SKM-1 treated with dmso at 0.1 percent for 144 hours (cell line): Measurements from ENCODE around the gene MIEF1.

ENCODE experiments used
- DNase-seq: peaks from one replicate; lab custom pipeline; 2025; ENCODE audit not compliant: unreplicated experiment; lab: John Stamatoyannopoulos, UW

The MIEF1 gene

DNA sequence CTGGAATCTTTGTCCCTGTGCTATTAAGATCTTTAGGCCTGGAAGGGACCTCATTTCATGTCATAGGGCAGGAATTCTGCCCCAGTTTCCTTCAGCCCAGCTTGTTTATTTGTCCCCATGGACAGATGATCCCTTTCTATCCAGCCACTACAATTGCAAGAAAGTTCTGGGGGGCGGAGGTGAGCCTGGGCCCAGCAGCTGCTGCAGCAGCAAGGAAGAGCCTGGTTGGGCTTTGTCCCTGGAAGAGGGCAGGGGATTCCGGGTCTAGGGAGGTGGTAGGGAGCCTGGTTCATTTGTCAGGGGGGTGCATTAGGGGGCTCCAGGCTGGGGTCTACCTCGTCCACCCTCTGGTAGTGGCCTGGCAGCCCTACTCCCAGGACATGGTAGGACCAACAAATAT lies 52.1 kb downstream of the MIEF1 start:
- DNase-seq, result no peak

DNA sequence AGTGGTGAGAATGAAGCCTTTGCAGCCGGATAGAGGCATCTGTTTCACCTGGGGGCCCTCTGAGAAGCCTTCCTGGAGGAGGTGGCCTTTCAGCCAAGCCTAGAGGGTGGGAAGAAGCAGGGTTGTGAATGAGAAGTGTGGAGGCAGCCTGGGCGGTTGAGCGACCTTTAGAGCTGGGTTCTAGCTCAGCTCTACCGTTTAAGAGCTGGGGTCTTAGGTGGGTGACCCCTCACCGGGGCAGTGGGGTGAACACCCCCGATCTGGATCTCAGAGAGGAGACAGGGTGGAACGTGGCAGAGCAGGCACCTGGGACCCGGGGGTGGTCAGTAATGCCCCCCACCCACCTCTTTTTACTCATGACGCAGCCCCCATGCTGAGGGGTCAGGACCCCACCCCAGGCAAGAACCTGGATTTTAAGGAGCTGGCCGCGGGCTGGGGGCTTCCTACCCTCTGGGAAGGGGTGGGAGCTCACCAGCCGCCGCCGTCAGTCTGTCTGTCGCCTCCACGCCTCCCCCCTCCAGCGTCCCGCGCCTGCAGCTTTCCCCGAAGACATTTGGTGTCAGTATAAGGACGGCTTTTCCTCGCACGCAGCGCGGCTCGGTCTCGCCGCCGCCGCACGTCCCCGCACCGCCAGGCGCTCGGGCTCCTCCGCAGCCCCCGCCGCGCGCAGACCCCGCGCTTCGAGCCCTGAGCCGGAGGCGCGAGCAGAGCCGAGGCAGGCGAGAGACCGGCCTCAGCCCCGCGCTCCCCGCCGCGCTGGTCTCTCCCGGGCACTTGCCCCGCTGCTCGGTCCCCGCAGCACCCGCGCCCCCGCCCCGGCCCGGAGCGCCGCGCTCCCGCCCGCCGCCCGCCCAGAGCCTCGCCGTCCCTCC lies 55.1 kb downstream of the MIEF1 start:
- no peak for DNase-seq

DNA sequence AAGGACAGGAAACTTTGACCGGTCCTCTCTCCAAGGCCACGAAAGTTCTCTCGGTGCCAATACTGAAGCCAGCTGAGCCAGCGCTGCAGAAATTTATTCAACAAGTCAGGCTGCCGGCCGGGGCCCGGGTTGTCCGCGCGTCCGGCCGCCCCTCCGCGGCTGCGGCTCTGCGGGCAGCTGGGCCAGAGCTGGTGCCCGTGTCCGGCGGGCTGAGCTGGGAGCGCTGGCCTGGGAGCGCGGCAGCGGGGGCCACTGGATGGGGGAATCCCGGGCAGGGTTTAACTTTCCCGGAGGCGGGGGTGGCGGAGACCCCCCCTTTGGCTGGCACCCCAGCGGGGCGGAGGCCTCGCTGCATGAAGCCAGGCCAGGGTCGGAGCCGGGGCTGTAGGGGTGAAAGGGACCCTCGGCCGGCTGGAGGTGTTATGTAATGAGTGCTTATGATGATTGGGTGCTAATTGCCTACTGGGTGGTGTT lies 56.2 kb downstream of the MIEF1 start:
- no peak for DNase-seq

DNA sequence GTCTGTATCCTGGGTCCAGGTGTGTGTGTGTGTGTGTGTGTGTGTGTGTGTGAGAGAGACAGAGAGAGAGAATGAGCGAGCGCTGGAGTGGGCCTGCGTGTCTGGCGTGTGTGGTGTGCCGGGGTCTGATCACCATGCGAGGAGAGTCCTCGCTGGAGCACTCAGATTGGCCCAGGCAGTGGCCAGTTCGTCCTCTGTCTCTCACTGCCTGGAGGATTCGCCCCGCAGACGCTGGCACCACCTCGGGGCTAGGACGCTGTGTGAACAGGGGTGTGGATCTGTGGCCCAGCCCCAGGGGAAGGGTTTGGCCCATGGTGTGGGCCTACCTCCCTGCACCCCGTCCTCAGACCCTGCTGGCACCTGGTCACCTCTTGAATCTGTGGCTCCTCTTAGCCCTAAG lies 56.9 kb downstream of the MIEF1 start:
- no peak for DNase-seq

DNA sequence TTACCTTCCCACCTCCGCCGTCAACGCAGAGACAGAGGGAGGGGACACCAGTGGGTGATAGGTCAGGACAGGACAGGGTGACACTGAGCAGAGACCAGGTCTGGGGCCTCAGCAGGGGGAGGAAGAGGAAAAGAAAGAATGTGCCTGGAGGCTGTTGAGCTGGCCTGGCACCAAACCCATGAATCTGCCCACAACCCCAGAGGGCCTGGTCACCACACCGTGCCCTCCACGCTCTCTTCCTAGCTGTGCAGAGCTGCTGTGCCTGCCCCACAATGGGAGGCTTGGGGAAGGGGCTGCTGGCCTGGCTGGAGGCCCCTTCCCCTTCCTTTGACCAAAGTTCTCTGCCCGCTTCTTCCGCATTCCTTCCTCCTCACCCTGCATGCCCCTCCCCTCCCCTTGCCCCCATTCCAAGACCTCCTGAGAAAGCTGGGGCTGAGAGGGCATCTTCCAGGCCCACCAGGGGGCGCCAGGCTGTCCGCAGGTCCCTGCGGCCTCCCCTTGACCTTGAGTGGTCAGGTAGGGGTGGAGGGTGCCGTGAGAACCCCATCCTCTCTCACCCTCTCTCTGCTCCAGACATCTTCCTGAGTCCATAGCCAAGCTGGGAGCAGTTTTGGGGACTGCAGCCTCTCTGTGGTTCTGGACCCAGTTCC lies 57.5 kb downstream of the MIEF1 start:
- DNase-seq, result no peak

DNA sequence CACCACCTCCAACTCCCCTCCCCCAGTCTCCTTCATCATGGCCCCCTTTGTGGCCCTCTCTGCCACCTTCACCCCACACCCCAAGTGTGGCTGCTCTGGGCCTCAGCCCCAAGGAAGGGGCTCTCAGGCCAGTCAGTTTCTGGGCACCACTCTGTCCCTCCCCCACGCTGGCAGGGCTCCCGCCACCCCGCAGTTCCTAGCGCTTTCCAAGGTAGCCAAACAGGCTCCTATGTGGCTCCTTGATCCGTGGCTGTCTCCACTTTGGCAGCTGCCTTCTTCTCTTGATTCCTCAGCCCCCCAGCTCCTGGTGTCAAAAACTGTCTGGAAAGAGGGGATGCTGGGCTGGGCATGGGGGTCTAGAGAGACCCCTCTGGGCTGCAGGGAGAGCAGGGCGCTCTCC lies 58.0 kb downstream of the MIEF1 start:
- DNase-seq, result no peak

DNA sequence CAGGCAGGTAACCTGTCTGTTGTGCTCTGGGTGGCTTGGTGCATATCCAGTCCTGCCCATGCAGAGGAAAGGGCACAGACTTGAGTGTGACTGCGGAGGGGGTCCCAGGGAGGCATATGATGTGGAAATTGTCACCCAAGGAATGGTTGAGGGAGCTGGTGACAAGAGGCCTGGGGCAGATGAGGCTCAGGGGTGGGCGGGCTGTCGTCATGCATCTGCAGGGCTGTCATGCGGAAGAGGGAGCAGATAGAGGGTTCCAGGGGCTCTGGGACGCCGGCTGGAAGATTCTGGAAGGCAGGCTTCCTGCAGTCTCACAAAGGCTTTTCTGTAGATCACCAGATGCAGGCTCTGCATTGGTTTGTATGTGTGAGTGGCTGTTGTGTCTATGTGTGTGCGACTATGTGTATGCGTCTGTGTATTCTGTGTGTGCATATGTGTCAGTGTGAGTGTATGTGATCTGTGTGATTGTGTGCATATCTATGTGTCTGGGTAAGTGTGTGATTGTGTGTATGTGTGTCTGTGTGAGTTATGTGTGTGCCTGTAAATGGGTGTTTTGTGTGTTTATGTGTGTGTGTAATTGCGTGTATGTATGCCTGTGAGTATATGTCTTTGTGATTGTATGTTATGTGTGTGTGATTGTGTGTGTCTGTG lies 60.9 kb downstream of the MIEF1 start:
- no peak for DNase-seq

DNA sequence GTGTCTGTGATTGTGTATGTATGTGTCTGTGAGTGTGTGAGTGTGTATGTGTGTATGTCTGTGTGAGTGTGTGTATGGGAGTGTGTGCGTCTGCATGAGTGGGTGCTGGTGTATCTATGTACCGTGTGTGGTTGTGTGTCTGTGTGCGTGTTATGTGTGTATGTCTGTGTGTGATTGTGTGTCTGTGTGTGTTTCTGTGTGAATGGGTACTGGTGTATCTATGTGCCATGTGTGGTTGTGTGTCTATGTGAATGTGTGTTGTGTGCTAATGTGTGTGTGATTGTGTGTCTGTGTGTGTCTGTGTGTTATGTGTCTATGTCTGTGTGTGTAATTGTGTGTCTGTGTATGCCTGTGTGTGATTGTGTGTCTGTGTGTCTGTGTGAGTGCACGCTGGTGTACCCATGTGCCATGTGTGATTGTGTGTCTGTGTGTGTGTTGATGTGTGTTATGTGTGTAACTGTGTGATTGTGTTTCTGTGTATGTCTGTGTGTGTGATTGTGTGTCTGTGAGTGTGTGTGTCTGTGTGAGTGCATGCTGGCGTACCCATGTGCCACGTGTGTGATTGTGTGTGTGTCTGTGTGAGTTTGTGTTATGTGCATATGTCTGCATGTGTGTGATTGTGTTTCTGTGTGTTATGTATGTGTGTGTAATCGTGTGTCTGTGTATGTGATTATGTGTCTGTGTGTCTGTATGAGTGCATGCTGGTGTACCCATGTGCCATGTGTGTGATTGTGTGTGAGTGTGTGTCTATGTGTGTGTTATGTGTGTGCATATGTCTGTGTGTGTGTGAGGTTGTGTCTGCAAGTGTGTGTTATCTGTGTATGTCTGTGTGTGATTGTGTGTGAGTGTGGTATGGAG lies 61.7 kb downstream of the MIEF1 start:
- no peak for DNase-seq

DNA sequence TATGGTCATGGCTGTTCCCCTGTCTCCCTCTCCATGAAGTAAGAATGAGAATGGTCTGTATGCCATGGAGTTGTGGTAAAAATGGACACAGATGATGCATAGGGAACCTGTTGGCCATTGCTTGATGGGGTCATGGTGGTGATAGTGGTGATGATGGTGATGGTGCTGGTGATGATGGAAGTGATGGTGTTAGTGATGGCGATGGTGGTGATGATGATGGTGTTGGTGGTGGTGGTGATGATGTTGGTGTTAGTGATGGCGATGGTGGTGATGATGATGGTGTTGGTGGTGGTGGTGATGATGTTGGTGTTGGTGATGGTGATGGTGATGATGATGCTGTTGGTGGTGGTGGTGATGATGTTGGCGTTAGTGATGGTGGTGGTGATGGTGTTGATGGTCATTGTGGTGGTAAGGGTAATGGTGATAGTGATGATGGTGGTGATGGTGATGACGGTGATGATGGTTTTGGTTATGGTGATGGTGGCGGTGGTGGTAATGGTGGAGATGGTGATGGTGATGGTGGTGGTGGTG lies 63.4 kb downstream of the MIEF1 start:
- DNase-seq, result no peak

DNA sequence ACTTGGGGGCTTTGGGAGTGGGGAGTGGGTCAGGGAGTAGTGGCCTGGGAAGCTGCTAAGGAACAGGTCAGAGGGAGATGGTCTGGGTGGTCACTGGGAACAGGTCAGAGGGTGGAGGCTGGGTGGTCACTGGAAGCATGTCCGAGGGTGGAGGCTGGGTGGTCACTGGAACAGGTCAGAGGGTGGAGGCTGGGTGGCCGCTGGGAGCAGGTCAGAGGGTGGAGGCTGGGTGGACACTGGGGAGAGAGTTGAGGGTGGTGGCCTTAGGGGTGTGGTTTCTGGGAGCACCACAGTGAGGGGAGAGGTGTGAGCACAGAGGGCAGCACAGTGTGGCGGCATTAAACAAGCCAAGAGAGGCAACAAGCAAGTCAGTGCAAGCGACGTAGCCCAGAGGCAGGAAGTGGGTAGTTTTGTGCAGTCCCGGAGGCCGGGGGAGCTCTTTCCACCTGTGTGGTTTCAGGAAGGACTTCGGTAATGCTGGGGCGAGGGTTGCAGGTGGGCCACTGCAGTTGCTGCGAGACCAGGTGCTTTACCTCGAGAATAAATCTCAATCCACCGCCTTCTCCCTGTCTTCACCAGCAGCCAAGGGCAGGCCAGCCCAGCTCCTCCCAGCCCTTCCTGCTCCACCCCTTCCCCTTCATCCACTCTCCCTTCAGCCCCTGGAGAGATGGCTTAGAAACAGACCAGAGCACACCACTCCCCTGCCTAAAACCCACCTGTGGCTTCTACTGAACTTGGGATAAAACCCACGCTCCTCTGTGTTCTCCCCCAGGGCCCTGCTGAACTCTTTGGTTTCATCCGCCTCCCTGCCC lies 65.3 kb downstream of the MIEF1 start:
- DNase-seq, result no peak
